Measurements from ENCODE around the gene EXOC1L.
"Not testable (repeated sequence)": the region's sequence is repeated elsewhere in the genome, so short reads cannot be mapped to it uniquely, and the experiment has no call there.

EXOC1L gene

DNA sequence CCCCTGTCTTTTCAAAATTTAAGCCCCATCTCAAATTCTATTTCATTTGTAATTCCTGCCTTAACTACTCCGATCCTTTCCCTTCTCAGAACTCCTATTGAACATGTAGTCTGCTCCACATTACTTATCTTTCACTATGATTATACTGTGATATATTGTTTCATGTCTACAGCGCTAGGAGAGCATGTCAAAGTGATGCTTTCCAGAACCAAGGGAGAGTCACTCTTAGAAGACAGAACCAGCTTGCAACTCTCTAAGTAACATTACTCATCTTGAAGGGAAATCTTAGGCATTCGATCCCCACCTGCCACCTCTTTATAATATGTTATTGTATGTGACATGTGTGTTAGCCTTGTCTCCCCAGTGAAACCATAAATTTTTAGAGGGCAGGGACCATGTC, 10.5 kb downstream of the EXOC1L start:
- no peaks in the 10 kb centered on the region for H3K9me3 ChIP-seq (replicated peaks in 1 of 11)
- no peak overlapping the region for H3K4me2 ChIP-seq
- no peaks in the 10 kb centered on the region for H3K4me1 ChIP-seq
- no peaks in the 10 kb centered on the region for H3K36me3 ChIP-seq
- no peaks in the 10 kb centered on the region for H3K27me3 ChIP-seq
- H3K9ac ChIP-seq, result no peak overlapping the region
- TF ChIP-seq Cebpa-rat (IDR thresholded peaks at IDR 0.05), result no peak
- H3K27ac ChIP-seq, result no peak overlapping the region
- H3K4me3 ChIP-seq, result no peak overlapping the region
- H4K20me1 ChIP-seq, result no peaks in the 10 kb centered on the region

DNA sequence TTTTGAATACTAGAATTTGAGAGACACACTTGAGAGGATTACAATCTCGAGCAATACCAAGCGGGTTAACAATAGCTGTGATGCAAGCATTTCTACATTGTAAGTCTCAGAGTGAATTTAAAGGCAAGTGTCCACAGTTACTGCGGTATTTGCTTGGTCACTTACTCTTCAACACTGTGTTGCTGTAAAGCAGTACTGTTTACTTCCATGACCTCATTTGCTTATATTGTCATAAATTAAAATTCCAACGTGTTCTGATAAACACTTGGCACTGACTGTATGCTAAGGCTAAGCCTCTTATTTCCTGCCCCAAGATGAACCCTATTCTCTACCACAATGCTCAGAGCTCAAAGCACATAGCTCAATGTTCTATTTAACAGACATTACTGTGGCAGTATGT, 11.1 kb downstream of the EXOC1L start:
- Histone ChIP-seq H3K4me3 (no peak overlapping the region), H3K9ac (no peak overlapping the region), H3K36me3 (no peaks in the 10 kb centered on the region), H4K20me1 (no peaks in the 10 kb centered on the region), H3K27me3 (no peaks in the 10 kb centered on the region), H3K27ac (no peak overlapping the region), H3K4me2 (no peak overlapping the region), H3K4me1 (no peaks in the 10 kb centered on the region), H3K9me3 (replicated peaks in 1 of 11) (no peaks in the 10 kb centered on the region)
- no peak for TF ChIP-seq Cebpa-rat (IDR thresholded peaks at IDR 0.05)

DNA sequence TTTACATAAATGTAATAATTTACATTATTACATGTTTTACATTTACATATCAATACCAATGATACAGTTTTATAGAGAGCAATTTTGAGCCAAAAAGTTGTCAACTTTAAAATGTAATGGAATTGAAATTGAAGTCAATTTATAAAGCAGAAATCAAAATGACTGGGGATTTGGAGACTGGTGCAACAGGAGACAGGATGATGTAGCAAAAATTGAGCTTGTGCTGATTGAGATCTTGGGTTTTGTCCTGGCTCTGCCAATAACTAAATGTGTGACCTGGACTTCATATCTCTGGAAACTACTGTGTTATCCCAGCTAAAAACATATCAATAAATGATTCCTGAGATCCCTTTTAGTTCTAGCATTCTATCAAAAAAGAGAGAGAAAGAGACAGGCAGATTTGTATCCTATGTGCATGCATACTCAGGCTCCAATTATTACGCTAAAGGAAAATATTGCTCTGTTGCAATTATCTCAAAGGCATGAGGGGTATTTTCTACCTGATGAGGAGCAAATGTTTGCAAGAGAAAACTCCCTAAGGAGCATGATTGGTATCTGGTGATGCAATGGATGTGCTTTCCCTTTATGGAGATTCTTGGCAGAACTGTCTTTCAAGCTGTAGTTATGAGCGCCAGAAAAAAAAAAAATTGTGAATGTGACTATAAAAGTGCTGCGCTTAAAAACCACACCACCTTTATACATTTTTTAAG, 14.7 kb downstream of the EXOC1L start:
- TF ChIP-seq Cebpa-rat (IDR thresholded peaks at IDR 0.05), result no peak
- H3K9ac ChIP-seq, result no peak overlapping the region
- H3K4me2 ChIP-seq, result no peak overlapping the region
- no peaks in the 10 kb centered on the region for H3K4me1 ChIP-seq
- peaks cover 8 to 20% (median 14%) of the 10 kb centered on the region in 11 experiments; a peak in 17 of 22 replicates for H3K9me3 ChIP-seq (replicated peaks in 1 of 11)
- no peaks in the 10 kb centered on the region for H3K27me3 ChIP-seq
- H3K4me3 ChIP-seq, result no peak overlapping the region
- no peaks in the 10 kb centered on the region for H4K20me1 ChIP-seq
- H3K36me3 ChIP-seq, result no peaks in the 10 kb centered on the region
- H3K27ac ChIP-seq, result no peak overlapping the region

DNA sequence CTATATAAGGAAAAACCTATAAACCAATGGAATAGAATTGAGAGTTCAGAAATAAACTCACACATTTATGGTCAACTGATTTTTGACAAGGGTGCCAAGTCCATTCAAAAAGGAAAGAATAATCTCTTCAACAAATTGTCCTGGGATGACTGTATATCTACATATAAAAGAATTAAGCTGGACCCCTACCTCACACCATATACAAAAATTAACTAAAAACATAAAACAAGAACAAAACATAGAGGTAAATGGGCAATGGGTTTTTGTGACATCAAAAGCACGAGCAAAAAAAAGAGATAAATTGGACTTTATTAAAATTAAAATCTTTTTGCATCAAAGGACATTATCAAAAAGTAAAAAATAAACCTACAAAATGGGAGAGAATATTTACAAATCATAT, 18.3 kb downstream of the EXOC1L start:
- Histone ChIP-seq H3K9ac (no peak overlapping the region), H4K20me1 (no peaks in the 10 kb centered on the region), H3K27ac (no peak overlapping the region), H3K36me3 (no peaks in the 10 kb centered on the region), H3K9me3 (replicated peaks in 1 of 11) (peaks cover 8 to 20% (median 14%) of the 10 kb centered on the region in 11 experiments; a peak in 17 of 22 replicates), H3K4me3 (no peak overlapping the region), H3K27me3 (no peaks in the 10 kb centered on the region), H3K4me1 (no peaks in the 10 kb centered on the region), H3K4me2 (no peak overlapping the region)
- no peak for TF ChIP-seq Cebpa-rat (IDR thresholded peaks at IDR 0.05)

DNA sequence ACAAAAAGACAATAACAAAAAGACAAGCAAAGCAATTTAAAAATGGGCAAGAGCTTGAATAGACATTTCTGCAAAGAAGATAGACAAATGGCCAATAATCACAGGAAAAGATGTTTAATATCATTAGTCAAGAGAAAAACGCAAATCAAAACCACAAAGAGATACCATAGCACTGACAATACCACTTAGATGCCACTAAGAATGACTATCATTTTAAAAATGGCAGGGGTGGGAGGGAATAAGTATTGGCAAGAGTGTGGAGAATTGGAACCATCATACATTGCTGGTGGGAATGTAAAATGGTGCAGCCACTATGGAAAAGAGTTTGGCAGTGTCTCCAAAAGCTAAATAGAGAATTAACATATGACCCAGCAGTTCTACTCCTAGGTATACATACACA, 18.8 kb downstream of the EXOC1L start:
- H3K4me3 ChIP-seq, result no peak overlapping the region
- no peaks in the 10 kb centered on the region for H4K20me1 ChIP-seq
- H3K27ac ChIP-seq, result no peak overlapping the region
- H3K27me3 ChIP-seq, result no peaks in the 10 kb centered on the region
- no peak overlapping the region for H3K9ac ChIP-seq
- no peaks in the 10 kb centered on the region for H3K4me1 ChIP-seq
- no peaks in the 10 kb centered on the region for H3K36me3 ChIP-seq
- TF ChIP-seq Cebpa-rat (IDR thresholded peaks at IDR 0.05), result no peak
- H3K9me3 ChIP-seq (replicated peaks in 1 of 11), result peaks cover 8 to 20% (median 14%) of the 10 kb centered on the region in 11 experiments; a peak in 17 of 22 replicates
- no peak overlapping the region for H3K4me2 ChIP-seq

DNA sequence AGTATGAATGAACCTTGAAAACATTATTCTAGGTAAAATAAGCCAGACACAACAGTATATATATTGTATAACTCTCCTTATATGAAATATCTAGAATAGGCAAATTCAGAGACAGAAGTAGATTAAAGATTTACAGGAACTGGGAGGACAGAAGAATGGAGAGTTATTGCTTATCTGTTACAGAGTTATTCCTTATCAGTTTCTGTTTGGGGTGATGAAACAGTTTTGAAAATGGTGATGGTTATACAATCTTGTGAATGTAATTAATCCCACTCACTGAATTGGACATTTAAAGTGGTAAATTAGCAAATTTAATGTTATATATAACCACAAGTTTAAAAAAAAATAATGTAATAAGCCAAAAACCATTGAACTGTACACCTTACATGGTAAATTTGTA, 19.4 kb downstream of the EXOC1L start:
- TF ChIP-seq Cebpa-rat (IDR thresholded peaks at IDR 0.05), result no peak
- Histone ChIP-seq H3K9ac (no peak overlapping the region), H4K20me1 (no peaks in the 10 kb centered on the region), H3K27me3 (no peaks in the 10 kb centered on the region), H3K36me3 (no peaks in the 10 kb centered on the region), H3K9me3 (replicated peaks in 1 of 11) (peaks cover 8 to 20% (median 14%) of the 10 kb centered on the region in 11 experiments; a peak in 17 of 22 replicates), H3K27ac (no peak overlapping the region), H3K4me2 (no peak overlapping the region), H3K4me1 (no peaks in the 10 kb centered on the region), H3K4me3 (no peak overlapping the region)

DNA sequence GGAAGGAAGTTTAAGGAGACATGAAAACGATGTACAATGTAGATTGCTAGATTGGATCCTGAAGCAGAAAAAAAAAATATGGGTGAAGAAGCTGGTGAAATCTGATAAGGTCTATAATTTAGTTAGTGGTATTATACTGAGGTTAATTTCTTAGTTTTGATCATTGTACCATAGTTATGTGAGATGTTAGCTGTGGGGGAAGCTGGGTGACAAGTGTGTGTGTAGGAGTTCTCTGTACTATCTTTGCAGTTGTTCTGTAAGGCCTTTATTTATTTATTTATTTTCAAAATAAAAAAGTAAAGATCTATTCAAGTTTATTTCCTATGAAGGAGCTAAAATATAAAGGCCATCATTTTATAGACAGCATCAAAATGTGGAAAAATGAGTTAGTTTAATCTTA, 21.4 kb downstream of the EXOC1L start:
- TF ChIP-seq Cebpa-rat (IDR thresholded peaks at IDR 0.05), result no peak
- Histone ChIP-seq H3K27ac (no peak overlapping the region), H3K4me1 (no peaks in the 10 kb centered on the region), H3K27me3 (no peaks in the 10 kb centered on the region), H3K36me3 (no peaks in the 10 kb centered on the region), H3K9me3 (replicated peaks in 1 of 11) (peaks cover 8 to 20% (median 14%) of the 10 kb centered on the region in 11 experiments; a peak in 17 of 22 replicates), H3K4me3 (no peak overlapping the region), H3K4me2 (no peak overlapping the region), H4K20me1 (no peaks in the 10 kb centered on the region), H3K9ac (no peak overlapping the region)

DNA sequence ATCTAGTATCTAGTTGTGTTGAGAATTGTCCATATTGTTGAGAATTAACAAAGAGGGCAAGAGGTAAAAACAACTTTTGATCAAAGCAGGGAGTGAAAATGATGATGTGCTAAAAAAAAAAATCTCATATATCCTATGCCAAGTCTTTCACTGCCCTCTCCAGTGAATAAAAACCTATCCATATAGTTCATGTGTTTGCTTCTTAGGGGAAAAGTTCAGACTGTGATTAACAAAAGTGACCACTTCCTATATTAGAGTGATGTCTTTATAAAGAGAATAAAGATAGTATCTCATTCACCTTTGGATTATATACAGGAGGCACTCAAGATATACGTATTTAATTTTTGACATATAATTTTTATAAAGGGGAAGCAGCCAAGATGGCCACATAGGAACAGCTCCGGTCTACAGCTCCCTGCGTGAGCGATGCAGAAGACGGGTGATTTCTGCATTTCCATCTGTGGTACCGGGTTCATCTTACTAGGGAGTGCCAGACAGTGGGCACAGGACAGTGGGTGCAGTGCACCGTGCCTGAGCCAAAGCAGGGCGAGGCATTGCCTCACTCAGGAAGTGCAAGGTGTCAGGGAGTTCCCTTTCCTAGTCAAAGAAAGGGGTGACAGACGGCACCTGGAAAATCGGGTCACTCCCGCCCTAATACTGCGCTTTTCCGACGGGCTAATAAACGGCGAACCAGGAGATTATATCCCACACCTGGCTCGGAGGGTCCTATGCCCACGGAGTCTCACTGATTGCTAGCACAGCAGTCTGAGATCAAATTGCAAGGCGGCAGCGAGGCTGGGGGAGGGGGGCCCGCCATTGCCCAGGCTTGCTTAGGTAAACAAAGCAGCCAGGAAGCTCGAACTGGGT, 22.0 kb downstream of the EXOC1L start:
- H3K9ac ChIP-seq, H3K4me1 ChIP-seq, H3K36me3 ChIP-seq, H3K4me2 ChIP-seq, H3K4me3 ChIP-seq, H3K27me3 ChIP-seq, H4K20me1 ChIP-seq, H3K27ac ChIP-seq: not testable (repeated sequence)
- peaks cover 8 to 20% (median 14%) of the 10 kb centered on the region in 11 experiments; a peak in 17 of 22 replicates for H3K9me3 ChIP-seq (replicated peaks in 1 of 11)

DNA sequence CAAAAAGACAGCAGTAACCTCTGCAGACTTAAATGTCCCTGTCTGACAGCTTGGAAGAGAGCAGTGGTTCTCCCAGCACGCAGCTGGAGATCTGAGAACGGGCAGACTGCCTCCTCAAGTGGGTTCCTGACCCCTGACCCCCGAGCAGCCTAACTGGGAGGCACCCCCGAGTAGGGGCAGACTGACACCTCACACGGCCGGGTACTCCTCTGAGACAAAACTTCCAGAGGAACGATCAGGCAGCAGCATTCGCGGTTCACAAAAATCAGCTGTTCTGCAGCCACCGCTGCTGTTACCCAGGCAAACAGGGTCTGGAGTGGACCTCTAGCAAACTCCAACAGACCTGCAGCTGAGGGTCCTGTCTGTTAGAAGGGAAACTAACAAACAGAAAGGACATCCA, 22.7 kb downstream of the EXOC1L start:
- H3K36me3 ChIP-seq, H3K4me2 ChIP-seq, H3K4me1 ChIP-seq, H4K20me1 ChIP-seq, H3K27me3 ChIP-seq, H3K27ac ChIP-seq, H3K4me3 ChIP-seq, H3K9ac ChIP-seq: not testable (repeated sequence)
- H3K9me3 ChIP-seq (replicated peaks in 1 of 11), result peaks cover 7 to 15% (median 11%) of the 10 kb centered on the region in 11 experiments; a peak in 17 of 22 replicates

Data from BLaER1 treated with 17β-estradiol and CSF1 and Interleukin-3, amounts not matched to agents 10 nM and 100 nM (cell line).